HS-27A (cell line): ENCODE measurements around the gene STARD3NL.
"Not testable (repeated sequence)": the region's sequence is repeated elsewhere in the genome, so short reads cannot be mapped to it uniquely, and the experiment has no call there.

Source experiments
- DNase-seq: peaks from one replicate; pipeline ENCODE4 v3.0.0-alpha.2; 2012; ENCODE audit warnings: low read depth, missing footprints

The STARD3NL gene

GRCh38 chr7:38269704-38270346 is 91.8 kb downstream of the STARD3NL start:
- DNase-seq: not testable (repeated sequence)

DNA sequence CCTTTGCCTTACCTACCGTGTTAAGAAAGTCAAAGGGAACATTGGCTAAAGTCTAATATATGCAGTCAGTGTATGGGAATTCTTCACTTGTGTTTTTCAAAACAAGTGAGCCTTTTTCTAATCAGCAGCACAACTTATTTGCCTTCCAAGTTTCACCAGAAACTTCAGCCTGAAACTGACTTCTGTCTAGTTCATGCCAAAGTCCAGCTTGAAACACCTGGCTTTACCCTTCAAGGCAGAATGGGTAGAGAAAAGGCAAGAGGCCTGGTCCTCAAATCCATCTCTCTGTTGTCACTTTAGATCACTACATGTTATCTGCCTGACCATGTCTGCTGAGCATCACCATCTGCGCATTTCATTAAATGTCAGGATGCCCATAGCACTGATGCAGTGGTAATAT is 92.4 kb downstream of the STARD3NL start:
- DNase-seq: not testable (repeated sequence)

GRCh38 chr7:38273286-38273995 is 95.4 kb downstream of the STARD3NL start, which contains the start of gene TARP:
TARP (minus strand) TSS chr7:38273636.
- no peak for DNase-seq

GRCh38 chr7:38274486-38274885 is 96.4 kb downstream of the STARD3NL start:
- no peak for DNase-seq

GRCh38 chr7:38274927-38275620 is 97.0 kb downstream of the STARD3NL start:
- DNase-seq: no peak

GRCh38 chr7:38276096-38276877 is 98.2 kb downstream of the STARD3NL start:
- DNase-seq: no peak

- no peak for DNase-seq
These were observed 102.0 kb downstream of the STARD3NL start for GRCh38 chr7:38280000-38280399.
